Colon (tissue), 2 donors: Measurements from ENCODE around the gene ALLC.

Experiments used
- FAIRE-seq: peaks from 2 replicates; lab custom pipeline; 2012; peaks lifted over from hg19 to GRCh38; lab: Jason Lieb, UNC
- donor health status: control.
- donor health status: control.

The ALLC gene

DNA sequence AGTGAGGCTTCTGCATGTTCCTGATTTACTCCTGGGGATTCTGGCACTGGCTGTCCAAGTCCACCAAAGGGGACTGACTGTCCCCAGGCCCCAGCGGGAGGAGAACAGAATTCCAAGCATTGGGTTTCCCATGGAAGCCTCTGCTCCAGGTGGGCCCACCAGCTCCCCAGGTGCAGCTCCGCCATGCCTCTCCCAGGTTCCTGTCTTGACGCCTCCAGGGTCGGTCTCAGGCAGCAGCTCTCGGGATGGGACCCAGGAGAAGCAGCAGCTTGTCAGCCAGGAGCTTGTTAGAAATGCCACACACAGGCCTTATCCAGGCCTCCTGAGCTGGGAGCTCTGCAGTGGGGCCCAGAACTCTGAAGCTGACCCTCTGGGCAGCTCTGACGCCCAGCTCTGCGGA lies 93.3 kb downstream of the ALLC start:
- FAIRE-seq = no peak

- no peak for FAIRE-seq
Observed at GRCh38 chr2:3751806-3752205, 93.8 kb downstream of the ALLC start.
